Gastrocnemius medialis (tissue), 4 donors: ENCODE results near the gene SVOPL. TPM values are rescaled to one million over a fixed set of nuclear protein-coding genes. Genes with fewer than 3 reads are reported as not detected.

Experiments
- ATAC-seq, 2 donors: fragments of 150-250 bp; one replicate each; pipeline ENCODE4 v1.9.1; 2016
- DNase-seq, 2 donors: peaks; one replicate each; pipeline ENCODE4 v3.0.0-alpha.2; 2019
- H3K27ac ChIP-seq, 4 donors: fragments of 200-600 bp; sonication (generic); 1 replicate in 1 of 4; 2 replicates in 3 of 4; pipeline ENCODE4 v1.5.1; 2016 to 2018; ENCODE audit warnings: mild to moderate bottlenecking in 2 of 4, moderate library complexity in 1 of 4
- H3K27me3 ChIP-seq, 3 donors: fragments of 200-600 bp; sonication (generic) in 2 of 3; 1 replicate in 1 of 3; 2 replicates in 2 of 3; pipeline versions ENCODE4 v1.5.1 to v1.6.0; 2016 to 2019; ENCODE audit warnings: mild to moderate bottlenecking in 1 of 3, moderate library complexity in 1 of 3
- H3K36me3 ChIP-seq, 2 donors: fragments of 200-600 bp; sonication (generic) in 1 of 2; one replicate each; pipeline ENCODE4 v1.5.1; 2017 to 2018
- H3K4me1 ChIP-seq, 2 donors: fragments of 200-600 bp; sonication (generic) in 1 of 2; one replicate each; pipeline ENCODE4 v1.5.1; 2016 to 2017; ENCODE audit warnings: mild to moderate bottlenecking in 2 of 2
- H3K4me3 ChIP-seq, 4 donors: fragments of 200-600 bp; sonication (generic) in 3 of 4; 1 replicate in 1 of 4; 2 replicates in 3 of 4; pipeline ENCODE4 v1.5.1; 2016 to 2019; ENCODE audit warnings: mild to moderate bottlenecking in 2 of 4
- H3K9me3 ChIP-seq, 3 donors: fragments of 200-600 bp; sonication (generic) in 2 of 3; 1 replicate in 1 of 3; 2 replicates in 2 of 3; pipeline ENCODE4 v1.5.1; 2016 to 2019
- CTCF ChIP-seq, 5 experiments: fragments of 450-650 bp in 3 of 5; fragments of 200-600 bp in 2 of 5; sonication (generic) in 2 of 5; IDR thresholded peaks in 4 of 5; conservative IDR thresholded peaks in 1 of 5; 1 replicate in 4 of 5; 2 replicates in 1 of 5; pipeline ENCODE4 v1.5.1; 2016 to 2019; ENCODE audit warnings: antibody characterized with exemption in 5 of 5, mild to moderate bottlenecking in 3 of 5, moderate library complexity in 3 of 5
- POLR2A ChIP-seq, 2 donors: fragments of 450-650 bp; IDR thresholded peaks; one replicate each; pipeline ENCODE4 v1.6.1; 2017; ENCODE audit warnings: antibody characterized with exemption in 2 of 2, mild to moderate bottlenecking in 2 of 2, moderate library complexity in 2 of 2
- in situ Hi-C, 4 donors: fragments of 200-750 bp; cut with MboI; loops; one replicate each; pipeline versions ENCODE4 v1.15.0 to v1.8.0; 2017; ENCODE audit warnings: low sequenced_read_pairs in 4 of 4
- intact Hi-C: fragments of 100-400 bp; cut with DNase I; formaldehyde crosslinking; loops from one replicate; pipeline ENCODE4 v1.15.1; 2023; ENCODE audit warnings: low total_unique reads
- total RNA-seq, 4 donors: library from RNA; depleted of rRNA; stranded (reverse); fragments of >200 nt; gene quantifications; one replicate each; pipeline versions ENCODE4 v1.1.0 to v1.2.3, GENCODE V29; 2016

SVOPL gene
- total RNA-seq, 4 donors from 2014 or later = not detected

- Histone ChIP-seq H3K36me3 (no peaks in the 10 kb centered on the region), H3K4me3 (no peak overlapping the region), H3K27ac (no peak overlapping the region), H3K9me3 (no peaks in the 10 kb centered on the region), H3K4me1 (no peaks in the 10 kb centered on the region), H3K27me3 (no peaks in the 10 kb centered on the region)
- TF ChIP-seq POLR2A (IDR thresholded peaks at IDR 0.05) (no peak), CTCF (IDR thresholded peaks at IDR 0.05 in 4 of 5, conservative IDR thresholded peaks at IDR 0.05 in 1 of 5) (no peak)
- intact Hi-C loops (no loop called here), in situ Hi-C loops (no loop called here)
- ATAC-seq = no peak
- no peak for DNase-seq
Observed at GRCh38 chr7:138625084-138625848, 75.9 kb downstream of the SVOPL start.

- H3K27ac ChIP-seq = no peak overlapping the region
- no peak for ATAC-seq
- no peaks in the 10 kb centered on the region for H3K36me3 ChIP-seq
- no peaks in the 10 kb centered on the region for H3K9me3 ChIP-seq
- TF ChIP-seq POLR2A (IDR thresholded peaks at IDR 0.05) (no peak), CTCF (IDR thresholded peaks at IDR 0.05 in 4 of 5, conservative IDR thresholded peaks at IDR 0.05 in 1 of 5) (no peak)
- H3K27me3 ChIP-seq = no peaks in the 10 kb centered on the region
- DNase-seq = no peak
- intact Hi-C loops = no loop called here
- H3K4me3 ChIP-seq = no peak overlapping the region
- H3K4me1 ChIP-seq = no peaks in the 10 kb centered on the region
- in situ Hi-C loops = no loop called here
Observed at GRCh38 chr7:138622841-138623240, 78.3 kb downstream of the SVOPL start.

- Histone ChIP-seq H3K27me3 (no peaks in the 10 kb centered on the region), H3K27ac (no peak overlapping the region), H3K4me1 (no peaks in the 10 kb centered on the region), H3K4me3 (no peak overlapping the region), H3K36me3 (no peaks in the 10 kb centered on the region), H3K9me3 (no peaks in the 10 kb centered on the region)
- in situ Hi-C loops (no loop called here), intact Hi-C loops (no loop called here)
- TF ChIP-seq CTCF (IDR thresholded peaks at IDR 0.05 in 4 of 5, conservative IDR thresholded peaks at IDR 0.05 in 1 of 5) (no peak), POLR2A (IDR thresholded peaks at IDR 0.05) (no peak)
- no peak for DNase-seq
- no peak for ATAC-seq
Observed at GRCh38 chr7:138618933-138619332, 82.2 kb downstream of the SVOPL start.

GRCh38 chr7:138618506-138618905 lies 82.7 kb downstream of the SVOPL start:
- TF ChIP-seq POLR2A (IDR thresholded peaks at IDR 0.05) (no peak), CTCF (IDR thresholded peaks at IDR 0.05 in 4 of 5, conservative IDR thresholded peaks at IDR 0.05 in 1 of 5) (no peak)
- Histone ChIP-seq H3K27me3 (no peaks in the 10 kb centered on the region), H3K4me1 (no peaks in the 10 kb centered on the region), H3K4me3 (no peak overlapping the region), H3K36me3 (no peaks in the 10 kb centered on the region), H3K27ac (no peak overlapping the region), H3K9me3 (no peaks in the 10 kb centered on the region)
- in situ Hi-C loops (no loop called here), intact Hi-C loops (no loop called here)
- DNase-seq (no peak), ATAC-seq (no peak)

GRCh38 chr7:138616085-138616484 lies 85.1 kb downstream of the SVOPL start:
- H3K27ac ChIP-seq = no peak overlapping the region
- H3K36me3 ChIP-seq = no peaks in the 10 kb centered on the region
- no peaks in the 10 kb centered on the region for H3K27me3 ChIP-seq
- DNase-seq (no peak), ATAC-seq (no peak)
- H3K4me1 ChIP-seq = no peaks in the 10 kb centered on the region
- intact Hi-C loops (no loop called here), in situ Hi-C loops (no loop called here)
- TF ChIP-seq POLR2A (IDR thresholded peaks at IDR 0.05) = no peak
- TF ChIP-seq CTCF (IDR thresholded peaks at IDR 0.05 in 4 of 5, conservative IDR thresholded peaks at IDR 0.05 in 1 of 5) = no peak
- no peaks in the 10 kb centered on the region for H3K9me3 ChIP-seq
- H3K4me3 ChIP-seq = no peak overlapping the region
